Measurements from ENCODE around the gene CFI. TPM values are rescaled to one million over a fixed set of nuclear protein-coding genes. Genes with fewer than 3 reads are reported as not detected.
A peak's percentile ranks its signal among the peaks of the same experiment; 100 is the strongest.

The CFI gene
- total and polyA plus RNA-seq, 9 of the 15 experiments (the other 6 are each of a cell fraction or from before 2014, with no cell fraction given), result 0.30 to 8.4 (median 0.95) TPM

DNA sequence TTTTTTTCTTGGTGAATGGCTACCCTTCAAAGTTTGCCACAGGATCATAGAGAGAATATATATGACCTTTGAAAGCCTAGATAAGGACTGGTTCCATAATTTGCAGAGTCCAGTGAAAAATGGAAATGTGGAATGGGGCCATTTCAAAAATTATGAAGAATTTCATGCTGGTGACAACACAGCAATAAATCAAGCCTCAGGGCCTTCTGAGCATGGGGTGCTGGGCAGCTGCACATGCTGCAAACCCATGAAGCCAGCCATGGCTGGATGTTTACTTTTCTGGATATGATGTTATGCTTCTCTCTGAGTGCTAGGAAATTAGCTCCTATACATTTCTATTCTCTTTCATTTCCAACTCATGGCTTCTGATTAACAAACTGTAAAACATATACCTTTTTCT lies 56.0 kb downstream of the CFI start (continued):
- TF ChIP-seq TEAD4 (IDR thresholded peaks at IDR 0.05; ENCODE audit: low read length) (no peak), TEAD4 (CRISPR knock-in tag; IDR thresholded peaks at IDR 0.05; ENCODE audit: borderline replicate concordance) (no peak), MEIS2 (IDR thresholded peaks at IDR 0.05; ENCODE audit: partially characterized antibody) (peak; percentile 91)
- TF ChIP-seq, protein P1, sequence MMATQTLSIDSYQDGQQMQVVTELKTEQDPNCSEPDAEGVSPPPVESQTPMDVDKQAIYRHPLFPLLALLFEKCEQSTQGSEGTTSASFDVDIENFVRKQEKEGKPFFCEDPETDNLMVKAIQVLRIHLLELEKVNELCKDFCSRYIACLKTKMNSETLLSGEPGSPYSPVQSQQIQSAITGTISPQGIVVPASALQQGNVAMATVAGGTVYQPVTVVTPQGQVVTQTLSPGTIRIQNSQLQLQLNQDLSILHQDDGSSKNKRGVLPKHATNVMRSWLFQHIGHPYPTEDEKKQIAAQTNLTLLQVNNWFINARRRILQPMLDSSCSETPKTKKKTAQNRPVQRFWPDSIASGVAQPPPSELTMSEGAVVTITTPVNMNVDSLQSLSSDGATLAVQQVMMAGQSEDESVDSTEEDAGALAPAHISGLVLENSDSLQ (IDR thresholded peaks at IDR 0.05), result peak; percentile 76

DNA sequence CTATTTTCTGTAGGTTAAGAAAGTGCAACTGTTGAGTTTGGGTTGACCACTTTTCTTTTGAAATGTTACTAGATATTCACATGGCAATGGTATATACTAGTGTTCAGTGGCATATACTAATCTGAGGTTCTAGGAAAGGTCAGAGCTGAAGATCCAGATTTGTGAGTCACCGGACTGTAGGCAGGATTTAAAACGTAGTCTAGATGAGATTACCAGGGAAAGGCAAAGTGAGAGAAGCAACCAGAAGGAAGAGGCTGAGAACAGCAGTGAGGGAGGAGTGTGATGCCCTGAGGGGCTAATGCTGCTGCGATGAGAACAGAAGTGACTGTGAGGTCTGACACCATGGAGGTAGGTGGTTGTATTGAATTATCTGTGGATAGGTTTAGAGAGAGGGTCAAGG lies 62.3 kb downstream of the CFI start:
- Histone ChIP-seq H3K4me2 (ENCODE audit: insufficient read depth, low read length) (no peak overlapping the region), H3K79me2 (ENCODE audit: control insufficient read depth, insufficient read depth, low read length) (no peaks in the 10 kb centered on the region), H3K9me3 (replicated peaks; ENCODE audit: control insufficient read depth, insufficient read depth, low read depth, low read length) (no peaks in the 10 kb centered on the region), H4K20me1 (replicated peaks; ENCODE audit: control insufficient read depth, insufficient read depth, low read length) (no peaks in the 10 kb centered on the region), H3K4me3 (no peak overlapping the region), H3K36me3 (ENCODE audit: control insufficient read depth, insufficient read depth, low read length) (no peaks in the 10 kb centered on the region), H3K9ac (ENCODE audit: insufficient read depth in 1 of 2, low read depth in 2 of 2, low read length in 2 of 2) (no peak overlapping the region), H3K27ac (ENCODE audit: extremely low read depth, low read depth, low read length) (no peak overlapping the region), H3K27me3 (ENCODE audit: control insufficient read depth in 2 of 2, insufficient read depth in 2 of 2, low read length in 2 of 2) (no peaks in the 10 kb centered on the region), H3K9me1 (ENCODE audit: control insufficient read depth, insufficient read depth, low read length) (no peaks in the 10 kb centered on the region), H3K4me1 (replicated peaks in 1 of 2; ENCODE audit: control insufficient read depth in 2 of 2, insufficient read depth in 2 of 2, low read length in 2 of 2) (peaks cover 10 to 25% of the 10 kb centered on the region in 2 experiments), H2AFZ (ENCODE audit: low read depth, low read length) (no peak overlapping the region)
- no peak for DNase-seq (ENCODE audit: extremely low read depth in 1 of 4, low spot score in 3 of 4)
- no peak for ATAC-seq
- intact Hi-C loops (cut with micrococcal nuclease), result no loop called here
- FAIRE-seq, result peak; percentile 44
- in situ Hi-C loops (cut with MboI), result no loop called here
- POLR2A ChIA-PET, result interaction anchor here (0.6 to 2.9 kb wide), 2 partner anchors 9 to 44 kb away, joined by 3 to 14 read pairs; partner anchors contain the start of gene PLA2G12A
- no TSS peak for BruUV-seq (replicated peaks)
- CTCF ChIA-PET (ENCODE audit: low intra/inter-chr PET ratio), result no interaction called here
- WGBS (ENCODE audit: insufficient coverage, low coverage, missing lambda C conversion rate), result 36% methylated on average over 3 of the region's 3 CpGs
- TF ChIP-seq RCOR1 (IDR thresholded peaks at IDR 0.05; ENCODE audit: borderline replicate concordance in 1 of 2, low read depth in 2 of 2, low read length in 2 of 2) (peak in 1 of 2 experiments; percentile 91; a peak in 3 of 4 replicates), HDAC1 (IDR thresholded peaks at IDR 0.05) (peak in 1 of 2 experiments; percentile 83; a peak in 2 of 4 replicates), JUND (IDR thresholded peaks at IDR 0.05; ENCODE audit: borderline replicate concordance, low read depth, low read length) (no peak), JUND (tag; IDR thresholded peaks at IDR 0.05; ENCODE audit: borderline replicate concordance, low read depth, low read length) (peak; percentile 26; the same call in 1 of the 3 replicates), HLTF (IDR thresholded peaks at IDR 0.05) (no peak)
- TF ChIP-seq, protein P2, sequence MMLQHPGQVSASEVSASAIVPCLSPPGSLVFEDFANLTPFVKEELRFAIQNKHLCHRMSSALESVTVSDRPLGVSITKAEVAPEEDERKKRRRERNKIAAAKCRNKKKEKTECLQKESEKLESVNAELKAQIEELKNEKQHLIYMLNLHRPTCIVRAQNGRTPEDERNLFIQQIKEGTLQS (IDR thresholded peaks at IDR 0.05), result 0 out of 2 replicates have a peak, but pooled peaks have one; percentile 22
- TF ChIP-seq, protein P2 (CRISPR knock-in tag; conservative IDR thresholded peaks at IDR 0.05), result no peak

All from K562 (cell line).